GM12864 (cell line): Measurements from ENCODE around the gene OGFR.
A peak's percentile ranks its signal among the peaks of the same experiment; 100 is the strongest.

ENCODE experiments used
- DNase-seq: peaks from one replicate; pipeline ENCODE4 v3.0.0-alpha.2; 2011; ENCODE audit warnings: low read depth
- H3K4me3 ChIP-seq: 2 replicates; pipeline ENCODE4 v1.5.1; 2011; ENCODE audit warnings: mild to moderate bottlenecking, low read depth, low read length, control low read depth
- CTCF ChIP-seq: IDR thresholded peaks from 2 replicates; pipeline ENCODE4 v1.5.1; 2011; ENCODE audit warnings: low read depth, mild to moderate bottlenecking, moderate library complexity, low read length, control low read depth, inconsistent platforms; ENCODE audit errors: missing control alignments

The OGFR gene

GRCh38 chr20:62772990-62773844, 31.4 kb upstream of the OGFR start:
- no peak for DNase-seq
- no peak overlapping the region for H3K4me3 ChIP-seq
- no peak for TF ChIP-seq CTCF

- DNase-seq: no peak
- no peak for TF ChIP-seq CTCF
- H3K4me3 ChIP-seq: no peak overlapping the region
These were observed 30.6 kb upstream of the OGFR start for GRCh38 chr20:62773845-62774714.

- TF ChIP-seq CTCF: no peak
- H3K4me3 ChIP-seq: no peak overlapping the region
- no peak for DNase-seq
These were observed 29.9 kb upstream of the OGFR start for GRCh38 chr20:62774762-62775161.

DNA sequence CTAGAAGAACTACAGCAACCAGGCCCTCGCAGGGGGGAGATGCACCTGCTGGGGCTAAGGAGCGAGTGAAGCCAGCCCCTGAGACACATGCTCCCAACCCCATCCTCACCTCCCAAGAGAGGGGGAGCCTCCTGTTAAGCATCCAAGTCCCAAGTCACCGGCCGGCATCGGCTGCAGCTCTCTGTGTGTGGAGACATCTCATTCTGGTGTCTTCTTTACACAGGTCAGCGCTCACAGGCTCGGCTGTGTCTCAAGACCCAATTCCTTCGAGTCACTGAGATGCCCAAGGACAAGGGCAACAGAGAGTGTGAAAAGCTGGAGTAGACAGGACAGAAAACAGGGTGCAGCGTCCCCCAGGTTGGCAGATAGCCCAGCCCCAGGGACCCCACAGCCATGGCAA, 29.4 kb upstream of the OGFR start:
- TF ChIP-seq CTCF: no peak
- H3K4me3 ChIP-seq: no peak overlapping the region
- no peak for DNase-seq

DNA sequence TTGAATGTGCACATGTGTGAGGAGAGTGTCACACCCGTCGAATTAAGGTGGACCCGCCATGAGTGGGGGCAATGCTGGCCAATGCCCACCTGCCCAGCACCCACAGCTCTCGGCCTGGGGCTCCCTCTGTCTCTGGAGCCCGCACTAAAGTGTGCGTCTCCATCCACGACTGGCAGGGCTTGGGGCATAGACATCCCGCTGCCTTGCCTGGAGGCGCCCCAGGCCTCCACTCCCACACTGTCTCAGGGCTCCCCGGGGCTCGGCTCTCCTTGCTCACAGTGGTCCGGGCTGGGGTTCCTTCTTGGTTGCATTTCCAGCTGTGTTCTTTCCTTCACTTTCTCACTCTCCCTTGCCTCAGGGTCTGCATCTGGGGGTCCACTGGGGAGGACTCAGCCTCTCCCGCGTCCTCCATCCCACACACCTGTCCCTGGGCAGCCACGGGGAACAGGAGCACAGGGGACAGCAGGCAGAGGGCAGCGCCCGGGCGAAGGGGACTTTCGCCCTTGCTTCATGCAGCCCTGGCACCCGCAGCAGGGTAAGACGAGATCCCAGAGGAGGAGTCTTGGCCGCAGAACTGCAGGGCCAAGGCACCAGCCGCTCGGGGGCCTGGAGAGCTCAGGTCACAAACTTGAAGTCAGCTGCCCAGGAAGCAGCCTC, 28.5 kb upstream of the OGFR start:
- DNase-seq: no peak
- H3K4me3 ChIP-seq: no peak overlapping the region
- TF ChIP-seq CTCF: no peak

DNA sequence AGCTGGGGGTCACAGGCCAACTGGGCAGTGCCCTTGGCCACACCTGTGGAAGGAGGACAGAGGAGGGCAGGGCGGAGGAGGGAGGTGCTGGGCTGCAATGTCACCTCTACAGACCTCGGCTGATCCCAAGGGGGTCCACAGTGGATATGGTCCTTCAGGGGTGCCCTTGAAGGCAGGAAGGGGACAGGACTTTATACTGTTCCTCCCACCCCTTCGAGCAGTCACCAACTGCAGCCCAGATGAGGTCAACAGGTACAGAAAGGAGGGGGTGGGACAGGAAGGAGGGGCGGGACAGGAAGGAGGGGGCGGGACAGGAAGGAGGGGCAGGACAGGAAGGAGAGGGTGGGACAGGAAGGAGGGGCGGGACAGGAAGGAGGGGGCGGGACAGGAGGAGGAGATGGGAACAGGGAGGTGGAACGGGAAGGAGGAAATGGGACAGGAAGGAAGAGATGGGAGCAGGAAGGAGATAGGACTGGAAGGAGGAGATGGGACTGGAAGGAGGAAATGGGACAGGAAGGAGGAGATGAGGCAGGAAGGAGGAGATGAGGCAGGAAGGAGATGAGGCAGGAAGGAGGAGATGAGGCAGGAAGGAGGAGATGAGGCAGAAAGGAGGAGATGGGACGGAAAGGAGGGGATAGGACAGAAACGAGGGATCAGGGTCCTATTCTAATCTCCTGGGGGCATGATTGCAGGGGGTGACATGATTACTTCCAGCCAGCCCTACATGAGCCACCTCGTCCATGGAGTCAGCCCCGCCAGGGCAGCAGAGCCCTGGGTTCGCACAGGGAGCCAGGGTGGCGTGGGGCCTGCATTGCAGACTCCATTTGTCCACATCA, 27.7 kb upstream of the OGFR start:
- H3K4me3 ChIP-seq: no peak overlapping the region
- DNase-seq: peak; percentile 60
- TF ChIP-seq CTCF: no peak
